ENCODE data around the gene ARHGEF40.

ARHGEF40 gene

DNA sequence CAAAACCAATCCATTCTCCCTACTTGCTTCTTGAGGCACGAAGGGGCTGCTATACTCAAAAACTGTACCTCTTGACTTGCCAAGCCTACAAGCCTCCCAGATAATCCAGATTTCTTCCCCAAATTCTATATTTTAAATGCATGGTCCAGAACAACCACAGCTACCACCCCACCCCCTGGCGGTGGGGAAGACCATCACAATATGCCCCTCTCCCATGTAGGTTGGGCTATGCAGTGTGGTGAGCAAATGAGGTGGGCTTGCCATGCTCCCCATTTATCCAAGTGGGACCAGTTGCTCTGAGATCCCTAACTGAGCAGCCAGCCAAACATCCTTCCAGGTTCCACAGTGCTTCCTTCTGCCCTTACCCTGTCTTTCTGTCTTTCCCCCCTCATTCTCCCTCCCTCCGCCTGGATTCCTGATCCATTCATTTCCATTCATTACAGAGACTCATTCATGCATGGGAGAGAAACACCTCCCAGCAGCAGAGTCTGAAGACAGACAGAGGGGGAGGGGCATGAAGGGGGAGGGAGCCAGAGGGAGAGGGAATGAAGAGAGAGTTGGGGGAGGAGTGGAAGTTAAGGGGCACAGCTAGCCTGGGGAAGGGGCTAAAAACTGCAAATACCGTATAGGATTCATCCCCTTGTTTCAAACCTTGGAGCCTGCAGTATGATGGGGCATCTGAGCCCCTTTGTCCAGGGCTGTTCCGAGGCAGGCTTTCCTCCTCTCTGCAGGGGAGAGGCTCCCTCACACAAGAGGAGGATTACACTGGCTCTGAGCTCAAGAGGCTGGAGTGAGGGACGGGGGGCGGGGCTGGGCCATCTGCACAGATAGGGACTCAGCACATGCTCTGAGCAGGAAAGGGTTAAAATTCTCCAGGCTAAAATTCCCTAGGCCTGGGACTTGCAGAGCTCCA is 23.9 kb downstream of the ARHGEF40 start:
- no peak overlapping the region for H3K4me3 ChIP-seq (ENCODE audit: control insufficient read depth, low read depth, low read length)
- TF ChIP-seq, protein P1, sequence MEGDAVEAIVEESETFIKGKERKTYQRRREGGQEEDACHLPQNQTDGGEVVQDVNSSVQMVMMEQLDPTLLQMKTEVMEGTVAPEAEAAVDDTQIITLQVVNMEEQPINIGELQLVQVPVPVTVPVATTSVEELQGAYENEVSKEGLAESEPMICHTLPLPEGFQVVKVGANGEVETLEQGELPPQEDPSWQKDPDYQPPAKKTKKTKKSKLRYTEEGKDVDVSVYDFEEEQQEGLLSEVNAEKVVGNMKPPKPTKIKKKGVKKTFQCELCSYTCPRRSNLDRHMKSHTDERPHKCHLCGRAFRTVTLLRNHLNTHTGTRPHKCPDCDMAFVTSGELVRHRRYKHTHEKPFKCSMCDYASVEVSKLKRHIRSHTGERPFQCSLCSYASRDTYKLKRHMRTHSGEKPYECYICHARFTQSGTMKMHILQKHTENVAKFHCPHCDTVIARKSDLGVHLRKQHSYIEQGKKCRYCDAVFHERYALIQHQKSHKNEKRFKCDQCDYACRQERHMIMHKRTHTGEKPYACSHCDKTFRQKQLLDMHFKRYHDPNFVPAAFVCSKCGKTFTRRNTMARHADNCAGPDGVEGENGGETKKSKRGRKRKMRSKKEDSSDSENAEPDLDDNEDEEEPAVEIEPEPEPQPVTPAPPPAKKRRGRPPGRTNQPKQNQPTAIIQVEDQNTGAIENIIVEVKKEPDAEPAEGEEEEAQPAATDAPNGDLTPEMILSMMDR (IDR thresholded peaks at IDR 0.05; ENCODE audit: control insufficient read depth, insufficient read depth, low read depth, low read length, missing control alignments), result no peak
- DNase-seq (ENCODE audit: low read depth), result no peak

DNA sequence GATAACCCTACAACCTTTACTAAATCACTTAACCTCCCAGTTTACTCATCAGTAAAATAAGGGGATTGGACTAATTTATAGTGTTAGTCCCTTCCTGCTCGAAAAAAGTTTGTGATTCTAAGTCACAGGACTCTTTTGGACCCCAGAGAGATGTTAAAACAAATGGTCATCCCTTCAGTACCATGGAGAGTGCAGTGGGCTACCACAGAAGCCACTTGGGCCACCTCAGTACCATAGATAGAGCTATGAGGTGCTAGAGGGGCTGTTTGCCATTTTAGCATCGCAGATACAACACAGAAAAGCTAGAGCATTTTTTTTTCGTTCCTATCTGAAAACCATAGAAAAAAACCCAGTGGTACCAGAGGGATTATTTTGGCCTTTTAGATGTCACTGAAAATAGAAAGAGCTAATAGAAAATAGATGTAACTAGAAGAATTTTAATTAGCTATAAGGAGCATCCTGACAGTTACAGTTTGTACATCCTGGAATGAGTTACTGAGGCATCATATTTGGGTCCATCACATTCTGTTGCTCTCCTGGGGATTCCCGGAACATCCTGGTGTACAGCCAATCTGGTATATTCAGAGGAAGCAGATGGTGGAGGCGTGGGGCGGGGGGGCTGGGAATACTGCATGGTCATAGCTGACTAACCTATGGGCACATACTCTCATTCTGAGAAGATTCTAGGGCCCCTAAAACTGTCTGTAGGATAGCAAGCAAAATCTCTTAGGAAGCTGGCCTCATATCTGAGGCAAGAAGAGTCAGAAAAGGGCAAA is 25.5 kb downstream of the ARHGEF40 start:
- TF ChIP-seq, protein P1 (IDR thresholded peaks at IDR 0.05; ENCODE audit: control insufficient read depth, insufficient read depth, low read depth, low read length, missing control alignments), result no peak
- DNase-seq (ENCODE audit: low read depth), result no peak
- H3K4me3 ChIP-seq (ENCODE audit: control insufficient read depth, low read depth, low read length), result no peak overlapping the region

DNA sequence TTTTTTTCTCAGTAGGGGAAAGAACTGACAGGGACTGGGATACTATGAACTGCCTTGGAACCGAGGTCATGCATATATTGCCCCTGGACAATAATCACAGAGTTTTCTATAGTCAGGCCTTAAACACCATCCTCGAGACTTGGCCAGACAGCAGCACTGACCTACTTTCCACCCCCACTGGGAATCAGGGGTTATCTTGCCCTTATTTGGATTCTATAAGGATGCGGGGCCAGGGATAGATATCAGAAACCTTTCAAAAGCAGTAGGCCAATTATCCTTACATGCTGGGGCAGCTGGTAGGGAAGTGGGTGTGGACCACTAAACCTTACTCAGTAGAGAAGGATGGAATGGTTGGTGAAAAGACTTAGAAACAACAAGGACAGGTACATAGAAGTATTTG is 26.3 kb downstream of the ARHGEF40 start:
- TF ChIP-seq, protein P1 (IDR thresholded peaks at IDR 0.05; ENCODE audit: control insufficient read depth, insufficient read depth, low read depth, low read length, missing control alignments), result no peak
- DNase-seq (ENCODE audit: low read depth), result no peak
- no peak overlapping the region for H3K4me3 ChIP-seq (ENCODE audit: control insufficient read depth, low read depth, low read length)

DNA sequence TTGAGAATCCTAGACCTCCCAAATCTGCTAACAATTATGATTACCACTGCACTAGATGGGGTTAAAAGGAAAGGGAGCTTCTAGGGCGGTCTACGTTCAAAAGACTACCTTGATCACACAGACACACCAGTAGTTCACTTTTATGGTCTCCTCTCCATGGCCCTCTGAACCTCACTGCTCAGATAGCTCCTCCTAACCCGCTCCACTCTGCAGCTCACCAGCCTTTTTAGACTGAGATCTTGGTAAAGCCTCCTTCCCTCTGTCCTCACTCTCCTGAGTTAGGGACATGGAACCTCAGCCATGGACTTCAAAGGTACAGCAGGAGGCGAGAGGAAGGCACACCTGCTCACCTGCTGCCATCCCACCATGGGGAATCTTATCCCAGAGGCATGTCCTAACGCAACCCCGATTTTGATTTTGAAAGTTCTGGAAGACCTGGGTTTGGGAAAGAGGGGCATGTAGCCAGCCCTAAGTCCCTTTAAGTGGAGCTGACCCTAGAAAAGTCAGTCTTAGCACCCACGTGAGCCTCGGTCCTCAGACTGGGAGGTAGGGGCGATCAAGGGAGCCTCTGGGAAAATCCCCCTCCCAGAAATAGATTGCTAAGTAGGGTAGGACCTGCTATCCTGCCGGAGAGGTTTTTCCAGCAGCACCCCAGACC is 27.0 kb downstream of the ARHGEF40 start:
- TF ChIP-seq, protein P1 (IDR thresholded peaks at IDR 0.05; ENCODE audit: control insufficient read depth, insufficient read depth, low read depth, low read length, missing control alignments), result no peak
- peak overlapping the region; percentile 5; the same call in 1 of the 2 replicates for H3K4me3 ChIP-seq (ENCODE audit: control insufficient read depth, low read depth, low read length)
- DNase-seq (ENCODE audit: low read depth), result no peak

DNA sequence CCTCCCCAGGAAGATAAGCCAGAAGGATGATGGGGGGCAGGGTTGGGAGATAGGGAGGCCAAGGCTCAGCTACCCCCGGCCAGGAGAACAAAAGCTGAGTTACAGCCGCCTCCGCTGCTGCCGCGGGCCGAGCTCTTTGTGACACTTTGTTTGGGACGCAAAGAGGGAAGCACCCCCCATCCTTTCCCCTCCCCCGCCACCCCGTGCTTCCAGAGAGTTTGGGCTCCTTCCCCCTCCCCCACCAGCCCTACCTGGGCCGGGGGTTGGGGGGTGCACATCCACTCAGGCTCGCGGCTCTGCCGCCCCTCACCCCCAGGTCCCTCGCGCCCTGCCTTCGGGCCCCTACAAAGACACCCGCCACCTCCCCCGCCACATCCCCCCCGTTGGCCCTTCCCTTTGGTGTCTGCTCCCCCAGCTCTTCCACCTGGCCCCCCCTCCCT is 27.6 kb downstream of the ARHGEF40 start:
- peak overlapping the region; percentile 5; the same call in 1 of the 2 replicates for H3K4me3 ChIP-seq (ENCODE audit: control insufficient read depth, low read depth, low read length)
- TF ChIP-seq, protein P1 (IDR thresholded peaks at IDR 0.05; ENCODE audit: control insufficient read depth, insufficient read depth, low read depth, low read length, missing control alignments), result no peak
- DNase-seq (ENCODE audit: low read depth), result no peak
